Peyer's patch (tissue), 4 donors: ENCODE results near the gene CFAP54.

ENCODE experiments used
- CTCF ChIP-seq, 6 experiments: fragments of 450-650 bp in 4 of 6; fragments of 200-600 bp in 2 of 6; sonication (generic) in 1 of 6; IDR thresholded peaks; one replicate each; pipeline ENCODE4 v1.5.1; 2017 to 2019; ENCODE audit warnings: antibody characterized with exemption in 6 of 6, mild to moderate bottlenecking in 3 of 6, moderate library complexity in 1 of 6
- POLR2A ChIP-seq, 2 donors: fragments of 450-650 bp; IDR thresholded peaks; one replicate each; pipeline ENCODE4 v1.5.1; 2017; ENCODE audit warnings: antibody characterized with exemption in 2 of 2, mild to moderate bottlenecking in 2 of 2, moderate library complexity in 2 of 2

DNA sequence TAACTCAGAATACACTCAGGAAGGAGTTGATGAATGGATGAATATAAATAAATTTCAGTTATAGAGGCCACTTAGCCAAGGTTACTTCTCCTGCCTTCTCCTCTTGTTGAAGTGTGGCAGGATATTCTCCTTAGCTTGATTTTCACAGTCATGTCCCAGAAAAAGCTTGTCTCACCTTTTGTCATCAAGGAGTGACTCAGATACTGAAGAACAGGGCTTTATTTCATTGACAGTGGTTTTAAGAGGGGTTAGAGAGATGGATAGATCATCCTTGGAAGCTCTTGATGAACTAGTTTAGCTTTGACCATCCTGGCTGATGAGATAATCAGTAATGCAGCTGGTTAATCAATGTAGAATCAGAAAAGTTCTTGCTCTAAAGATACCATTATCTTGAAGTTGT lies 35.0 kb upstream of the CFAP54 start:
- TF ChIP-seq CTCF (IDR thresholded peaks at IDR 0.05): no peak
- TF ChIP-seq POLR2A (IDR thresholded peaks at IDR 0.05): no peak
